ENCODE measurements around the gene NPAS2. TPM values are rescaled to one million over a fixed set of nuclear protein-coding genes. Genes with fewer than 3 reads are reported as not detected.

NPAS2 gene
- total RNA-seq, 4 donors from 2014 or later, result 4.7 to 131 (median 11.2) TPM

- no peak for TF ChIP-seq CTCF (IDR thresholded peaks at IDR 0.05; ENCODE audit: low read depth)
Observed at GRCh38 chr2:100861340-100861739, 41.4 kb downstream of the NPAS2 start.

DNA sequence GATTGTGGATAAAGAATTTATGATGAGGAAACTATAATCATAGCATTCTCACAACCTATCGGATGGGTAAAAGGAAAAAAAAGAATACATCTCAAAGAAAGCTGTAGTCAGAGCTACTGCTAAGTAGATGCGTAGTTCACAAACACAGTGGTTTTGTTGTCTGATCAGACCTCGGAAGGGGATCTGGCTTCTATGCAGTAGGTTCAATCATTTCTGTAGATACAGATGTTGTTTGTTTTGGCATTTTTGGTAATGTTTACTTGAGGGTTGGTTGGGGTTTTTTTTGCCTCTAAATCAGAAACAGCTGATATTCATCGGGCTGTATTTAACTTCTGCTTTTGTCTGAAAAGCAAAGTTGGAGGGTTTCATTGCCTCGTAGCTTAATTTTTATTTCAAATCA is 42.1 kb downstream of the NPAS2 start:
- TF ChIP-seq CTCF (IDR thresholded peaks at IDR 0.05; ENCODE audit: low read depth), result no peak

- TF ChIP-seq CTCF (IDR thresholded peaks at IDR 0.05; ENCODE audit: low read depth), result no peak
Observed at GRCh38 chr2:100865816-100866460, 46.0 kb downstream of the NPAS2 start.

GRCh38 chr2:100868083-100868482 is 48.1 kb downstream of the NPAS2 start:
- no peak for TF ChIP-seq CTCF (IDR thresholded peaks at IDR 0.05; ENCODE audit: low read depth)

GRCh38 chr2:100869120-100869519 is 49.2 kb downstream of the NPAS2 start:
- no peak for TF ChIP-seq CTCF (IDR thresholded peaks at IDR 0.05; ENCODE audit: low read depth)

DNA sequence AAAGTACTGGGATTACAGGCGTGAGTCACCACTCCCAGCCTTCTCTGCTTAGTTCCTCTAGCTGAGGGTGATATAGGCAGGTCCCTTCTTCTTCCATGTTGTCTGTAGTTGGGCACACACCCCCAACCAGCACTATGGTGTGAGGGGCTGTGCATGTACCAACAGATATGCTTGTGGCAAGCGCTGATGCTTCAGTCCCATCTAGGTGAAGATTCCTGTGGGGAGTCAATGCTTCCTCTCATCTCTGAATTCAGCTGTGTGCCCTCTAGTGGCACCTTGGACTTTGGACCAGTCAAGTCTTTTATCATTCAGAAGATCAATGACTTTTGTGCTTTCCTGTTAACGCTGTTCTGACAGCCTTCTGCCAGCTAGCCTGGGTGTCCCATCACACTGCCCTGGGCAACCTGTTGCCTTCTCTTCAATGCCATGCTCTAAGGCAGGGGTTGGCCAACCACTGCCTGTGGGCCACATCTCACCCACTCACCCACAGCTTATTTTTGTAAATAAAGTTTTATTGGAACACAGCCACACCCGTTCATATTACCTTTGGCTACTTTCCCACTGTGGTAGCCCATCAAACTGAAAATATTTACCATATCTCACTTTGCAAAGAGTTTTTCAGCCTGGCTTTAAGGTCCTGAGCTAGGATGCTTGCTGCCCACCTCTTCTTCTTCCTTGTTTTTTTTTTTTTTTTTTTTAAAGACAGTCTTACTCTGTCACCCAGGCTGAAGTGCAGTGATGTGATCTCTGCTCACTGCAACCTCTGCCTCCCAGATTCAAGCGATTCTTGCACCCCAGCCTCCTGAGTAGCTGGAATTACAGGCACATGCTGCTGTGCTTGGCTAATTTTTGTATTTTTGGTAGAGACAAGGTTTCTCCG is 51.0 kb downstream of the NPAS2 start:
- no peak for TF ChIP-seq CTCF (IDR thresholded peaks at IDR 0.05; ENCODE audit: low read depth)

DNA sequence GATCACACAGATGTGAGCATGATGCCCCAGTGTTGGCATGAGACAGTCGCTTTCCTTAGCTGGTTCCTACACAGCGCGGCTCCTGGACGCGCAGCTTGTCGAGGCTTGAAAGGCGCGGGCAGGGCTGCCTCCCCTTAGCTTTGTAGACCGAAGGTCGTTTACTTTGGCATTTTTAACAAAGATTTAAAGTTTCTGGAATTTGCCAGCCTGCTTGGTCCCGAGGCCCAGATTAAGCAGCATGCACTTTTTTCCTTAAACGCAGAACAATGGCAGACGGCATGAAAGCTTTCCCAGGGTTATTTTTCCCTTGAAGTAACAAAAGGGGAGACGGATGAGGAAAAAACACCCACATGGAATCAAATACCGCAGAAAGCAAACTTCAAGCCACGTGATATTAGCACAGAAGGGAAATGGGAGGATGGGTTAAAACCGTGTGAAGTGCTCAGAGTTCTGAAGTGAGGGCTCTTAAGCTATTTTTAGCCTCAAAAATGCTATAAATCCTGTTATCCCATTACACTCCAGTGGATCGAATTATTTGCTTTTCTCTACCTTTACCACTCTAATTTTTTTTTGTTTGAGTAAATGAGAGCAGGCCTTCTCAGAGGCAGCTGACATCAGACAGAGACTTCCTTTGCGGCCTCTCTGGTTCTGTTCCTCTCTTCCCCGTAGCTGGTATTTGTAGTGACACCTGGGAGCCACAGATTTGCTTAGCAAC is 55.7 kb downstream of the NPAS2 start:
- no peak for TF ChIP-seq CTCF (IDR thresholded peaks at IDR 0.05; ENCODE audit: low read depth)
